ENCODE data around the gene PCNX2. TPM values are rescaled to one million over a fixed set of nuclear protein-coding genes. Genes with fewer than 3 reads are reported as not detected.

The PCNX2 gene, protein sequence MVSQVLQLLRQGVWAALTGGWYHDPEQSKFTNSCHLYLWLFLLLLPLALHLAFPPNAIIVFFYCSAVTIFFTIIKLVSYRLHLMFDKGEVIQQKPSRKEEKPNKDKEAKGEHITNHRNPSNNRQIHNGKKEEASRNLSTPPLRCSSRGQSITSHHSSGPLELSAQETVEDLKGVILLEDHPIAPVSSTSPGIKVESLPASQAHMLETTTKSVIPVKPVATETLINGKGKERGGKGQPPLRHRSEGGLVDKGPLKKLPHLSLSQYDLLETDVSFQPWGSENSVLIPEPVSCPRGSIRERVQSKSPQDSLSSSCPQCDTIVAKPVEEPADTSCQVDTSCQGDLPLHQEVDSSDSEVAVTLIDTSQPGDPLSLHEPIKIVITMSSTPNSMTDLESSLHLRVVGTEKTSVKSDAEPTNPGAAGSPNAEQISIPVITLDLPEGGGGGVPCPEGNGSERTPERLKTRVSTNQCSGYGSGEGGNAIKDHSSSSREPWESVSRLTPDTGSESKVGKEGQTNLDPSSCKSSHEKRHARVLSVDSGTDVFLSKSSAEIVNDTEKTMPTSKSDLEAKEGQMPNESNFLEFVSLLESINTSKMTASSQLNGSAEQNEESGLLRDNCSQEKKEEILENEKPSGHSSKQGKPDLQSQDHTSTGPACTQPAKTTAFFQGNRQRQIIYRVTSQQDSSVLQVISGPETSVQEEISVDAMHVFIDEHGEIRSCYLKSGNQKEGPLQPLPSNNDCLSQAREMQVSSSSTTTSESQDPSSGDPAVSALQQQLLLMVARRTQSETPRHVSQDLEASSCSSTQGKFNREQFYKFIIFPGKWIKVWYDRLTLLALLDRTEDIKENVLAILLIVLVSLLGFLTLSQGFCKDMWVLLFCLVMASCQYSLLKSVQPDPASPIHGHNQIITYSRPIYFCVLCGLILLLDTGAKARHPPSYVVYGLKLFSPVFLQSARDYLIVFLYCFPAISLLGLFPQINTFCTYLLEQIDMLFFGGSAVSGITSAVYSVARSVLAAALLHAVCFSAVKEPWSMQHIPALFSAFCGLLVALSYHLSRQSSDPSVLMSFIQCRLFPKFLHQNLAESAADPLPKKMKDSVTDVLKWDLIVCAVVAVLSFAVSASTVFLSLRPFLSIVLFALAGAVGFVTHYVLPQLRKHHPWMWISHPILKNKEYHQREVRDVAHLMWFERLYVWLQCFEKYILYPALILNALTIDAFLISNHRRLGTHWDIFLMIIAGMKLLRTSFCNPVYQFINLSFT (N-terminal part only)
- total RNA-seq = 21.3 TPM

GRCh38 chr1:233295237-233295974 lies at the start of gene PCNX2:
Gene PCNX2 (minus strand): TSS chr1:233295725. CDS start chr1:233295478, 247 bp downstream.

GRCh38 chr1:233327651-233328141 lies 32.2 kb upstream of the PCNX2 start, which contains the start of gene MAP3K21:
Gene MAP3K21 (plus strand): TSS chr1:233327724. CDS start chr1:233328029, 305 bp downstream.

DNA sequence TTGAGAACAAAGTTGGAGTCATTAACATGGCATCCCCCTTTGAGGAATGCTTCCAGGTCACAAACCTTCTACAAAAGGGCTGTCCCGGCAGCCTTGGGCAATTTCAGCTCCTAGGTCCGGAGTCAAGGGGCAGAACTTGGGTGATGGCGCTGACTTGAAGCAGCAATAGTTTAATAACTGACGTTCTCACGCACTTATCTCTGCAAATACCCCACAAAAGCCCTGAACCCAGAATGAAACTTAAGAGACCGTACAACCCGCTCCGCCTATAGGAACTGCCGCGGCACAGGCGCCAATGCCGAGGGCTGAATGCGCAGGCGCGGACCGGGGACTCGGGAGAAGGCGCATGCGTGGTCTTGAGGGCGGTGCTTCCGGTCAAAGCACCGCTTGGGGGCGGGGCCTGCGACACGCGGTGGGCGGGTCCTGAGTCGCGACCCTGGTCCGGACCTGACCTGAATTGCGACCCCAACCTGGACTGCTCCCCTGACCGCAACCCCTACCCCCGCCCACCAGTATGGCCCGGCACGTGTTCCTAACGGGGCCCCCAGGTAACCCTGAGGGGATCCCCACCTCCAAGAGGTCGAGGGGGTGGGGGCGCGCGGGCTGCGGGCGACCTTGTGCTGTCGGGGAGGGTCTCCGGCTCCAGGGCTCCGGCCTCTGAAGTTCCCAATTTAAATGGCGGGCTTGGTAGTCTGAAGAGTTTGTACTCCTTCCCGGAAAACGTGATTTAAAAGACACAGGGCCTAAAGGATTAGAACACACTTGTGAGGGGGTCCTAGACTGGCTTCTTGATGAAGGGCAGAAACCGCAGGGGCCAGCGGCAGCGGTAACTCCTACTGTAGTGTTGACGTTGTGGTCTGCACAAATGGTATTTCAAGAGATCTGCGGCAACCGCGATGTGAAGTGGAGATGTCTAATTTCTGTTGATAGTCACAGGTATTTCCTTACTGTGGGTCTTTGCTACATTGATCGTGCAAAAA lies 345.0 kb downstream of the PCNX2 start, which contains the start of gene NTPCR:
Gene NTPCR, plus strand, starts transcription at position 415 of the 980 bp plus-strand sequence. Its CDS starts 100 bp downstream, at position 515.

Other genes starting within 250 kb of the PCNX2 start
- 2.1 TPM for gene MAP3K21, start 32.0 kb upstream of the PCNX2 start, total RNA-seq